ENCODE results near the gene IL20. TPM values are rescaled to one million over a fixed set of nuclear protein-coding genes. Genes with fewer than 3 reads are reported as not detected.

Gene IL20
- total and polyA plus RNA-seq, 2 of the 8 experiments (the other 6 are each of a cell fraction or from before 2014, with no cell fraction given), result not detected

- Histone ChIP-seq H4K20me1 (replicated peaks in 1 of 2; ENCODE audit: control insufficient read depth in 1 of 2, insufficient read depth in 2 of 2, low read length in 2 of 2) (no peaks in the 10 kb centered on the region), H2AFZ (ENCODE audit: low read length) (no peak overlapping the region), H4K5ac (ENCODE audit: insufficient read length, low read depth, low read length) (no peak overlapping the region)
- no peak for TF ChIP-seq TAF7 (optimal IDR thresholded peaks at IDR 0.05; ENCODE audit: borderline replicate concordance, low read depth, low read length)
- no peak for TF ChIP-seq SUZ12 (IDR thresholded peaks at IDR 0.05; ENCODE audit: low read length)
- no peak for TF ChIP-seq CBX8 (IDR thresholded peaks at IDR 0.05; ENCODE audit: borderline replicate concordance, low read depth, low read length)
- TF ChIP-seq ATF3 (IDR thresholded peaks at IDR 0.05; ENCODE audit: insufficient read depth, low read depth, low read length), result no peak
- TF ChIP-seq HDAC6 (IDR thresholded peaks at IDR 0.05; ENCODE audit: low read depth, low read length), result no peak
- TF ChIP-seq CREB1 (IDR thresholded peaks at IDR 0.05), result no peak
- no peak for TF ChIP-seq RFX5 (IDR thresholded peaks at IDR 0.05; ENCODE audit: borderline replicate concordance, low read depth, low read length)
- TF ChIP-seq SRF (IDR thresholded peaks at IDR 0.05; ENCODE audit: low read depth, low read length), result no peak
- no peak for TF ChIP-seq POLR2A (IDR thresholded peaks at IDR 0.05; ENCODE audit: control extremely low read depth in 1 of 2, low read depth in 2 of 2, low read length in 2 of 2)
- no peak for TF ChIP-seq GTF2F1 (IDR thresholded peaks at IDR 0.05; ENCODE audit: borderline replicate concordance, low read depth, low read length)
- no peak for TF ChIP-seq POU5F1 (IDR thresholded peaks at IDR 0.05; ENCODE audit: low read depth, low read length)
- no peak for TF ChIP-seq RNF2 (IDR thresholded peaks at IDR 0.05; ENCODE audit: borderline replicate concordance, low read depth, low read length, missing control alignments, poor library complexity, severe bottlenecking)
These were observed 22.3 kb downstream of the IL20 start for GRCh38 chr1:206887701-206888100.

More at GRCh38 chr1:206887701-206888100, 22.3 kb downstream of the IL20 start:
- no peak overlapping the region for H3K9ac ChIP-seq (replicated peaks in 1 of 4; ENCODE audit: extremely low read depth in 1 of 4, low read depth in 3 of 4, low read length in 3 of 4)
- H4K91ac ChIP-seq (replicated peaks; ENCODE audit: insufficient read length, low read length), result no peak overlapping the region
- ChIA-PET CTCF (ENCODE audit: partially characterized antibody) (interaction anchor here (0.6 to 3.1 kb wide), 10 partner anchors 9 to 146 kb away, joined by 3 to 15 read pairs (median 4); partner anchors contain the start of gene IL20), POLR2A (ENCODE audit: partially characterized antibody) (no interaction called here)
- no peak overlapping the region for H2BK5ac ChIP-seq (ENCODE audit: low read depth, low read length)
- no peak overlapping the region for H2AK5ac ChIP-seq (ENCODE audit: low read depth, low read length)
- no peaks in the 10 kb centered on the region for H3K79me2 ChIP-seq (ENCODE audit: control insufficient read depth in 1 of 2, insufficient read depth in 2 of 2, low read length in 2 of 2)
- no peak overlapping the region for H3K27ac ChIP-seq (ENCODE audit: low read depth, low read length)
- no peak for FAIRE-seq
- no peaks in the 10 kb centered on the region for H3K23me2 ChIP-seq (ENCODE audit: low read depth, low read length)
- no peak overlapping the region for H3K23ac ChIP-seq (ENCODE audit: insufficient read length)
- WGBS, 2 experiments (ENCODE audit: extremely low coverage in 1 of 2, insufficient coverage in 1 of 2, insufficient read length in 1 of 2, insufficient replicate concordance in 2 of 2, low coverage in 1 of 2, low lambda C conversion rate in 2 of 2, missing lambda C conversion rate in 1 of 2), result 83% methylated on average over 4 of the region's 4 CpGs; no CpG with 5 or more reads in 1 of the 2 experiments
- no peaks in the 10 kb centered on the region for H3K36me3 ChIP-seq (ENCODE audit: control insufficient read depth in 2 of 4, insufficient read depth in 4 of 4, low read length in 3 of 4)
- no peaks in the 10 kb centered on the region for H3K27me3 ChIP-seq (replicated peaks in 1 of 4; ENCODE audit: control insufficient read depth in 3 of 4, extremely low read depth in 1 of 4, insufficient read depth in 3 of 4, low read length in 3 of 4)
- no peaks in the 10 kb centered on the region for H3K79me1 ChIP-seq (ENCODE audit: low read depth, low read length)
- no peaks in the 10 kb centered on the region for H3K9me3 ChIP-seq (ENCODE audit: insufficient read depth in 2 of 2, low read depth in 1 of 2, low read length in 1 of 2)
- no peak overlapping the region for H3K14ac ChIP-seq (ENCODE audit: insufficient read length)
- H3K56ac ChIP-seq (replicated peaks; ENCODE audit: insufficient read length, low read depth, low read length), result no peak overlapping the region
- DNase-seq (ENCODE audit: low read depth in 1 of 2, low spot score in 2 of 2), result no peak
- H2BK12ac ChIP-seq (ENCODE audit: low read depth, low read length), result no peak overlapping the region
- H2BK20ac ChIP-seq (ENCODE audit: low read length), result no peak overlapping the region
- peaks cover 0 to 3% (median 1%) of the 10 kb centered on the region in 4 experiments; a peak in 3 of 7 replicates for H3K4me1 ChIP-seq (replicated peaks in 1 of 4; ENCODE audit: control insufficient read depth in 3 of 4, insufficient read depth in 4 of 4, low read length in 3 of 4)
- H3K4me3 ChIP-seq (ENCODE audit: extremely low read depth in 1 of 4, insufficient read depth in 2 of 4, low read depth in 3 of 4, low read length in 4 of 4), result no peak overlapping the region
- H4K8ac ChIP-seq (ENCODE audit: extremely low read depth, insufficient read depth, low read length), result no peak overlapping the region
- H3K4ac ChIP-seq (replicated peaks; ENCODE audit: insufficient read length, low read depth, low read length), result no peak overlapping the region
- no peak overlapping the region for H2BK15ac ChIP-seq (ENCODE audit: low read length)
- H3K4me2 ChIP-seq (ENCODE audit: insufficient read depth in 1 of 2, low read depth in 2 of 2, low read length in 2 of 2), result no peak overlapping the region
- no peak overlapping the region for H2BK120ac ChIP-seq (replicated peaks; ENCODE audit: low read depth, low read length)
- H3K18ac ChIP-seq (ENCODE audit: extremely low read depth, low read length), result no peak overlapping the region

All from H1 (cell line).